Mesodermal cell (in vitro differentiated cells): ENCODE results near the gene MAP3K7CL.
A peak's percentile ranks its signal among the peaks of the same experiment; 100 is the strongest.

ENCODE experiments used
- H3K27ac ChIP-seq: 2 replicates; pipeline ENCODE4 v1.7.0; 2013; ENCODE audit warnings: mild to moderate bottlenecking, low read depth, low read length, moderate library complexity; ENCODE audit not compliant: severe bottlenecking
- H3K36me3 ChIP-seq: 2 replicates; pipeline ENCODE4 v1.7.1; 2013; ENCODE audit warnings: mild to moderate bottlenecking, low read length, moderate library complexity; ENCODE audit not compliant: control insufficient read depth, insufficient read depth
- H3K4me1 ChIP-seq: one replicate; pipeline ENCODE4 v1.7.1; 2013; ENCODE audit warnings: mild to moderate bottlenecking, low read length; ENCODE audit not compliant: insufficient read depth, control insufficient read depth, poor library complexity, severe bottlenecking
- H3K4me3 ChIP-seq: 2 replicates; pipeline ENCODE4 v1.7.0; 2013; ENCODE audit warnings: low read length, control low read depth, mild to moderate bottlenecking; ENCODE audit not compliant: insufficient read depth, poor library complexity, severe bottlenecking; ENCODE audit errors: extremely low read depth
- H3K9me3 ChIP-seq: 2 replicates; pipeline ENCODE4 v1.7.1; 2013; ENCODE audit warnings: mild to moderate bottlenecking, low read length, moderate library complexity; ENCODE audit not compliant: control insufficient read depth
- WGBS, 2 experiments: methylation state at CpG; one replicate each; pipeline ENCODE4 v1.1.5; 2013; ENCODE audit warnings: missing lambda C conversion rate in 2 of 2; ENCODE audit not compliant: insufficient coverage in 2 of 2; 5-methylcytosine and 5-hydroxymethylcytosine counted together

Gene MAP3K7CL

GRCh38 chr21:29194342-29194741, 63.9 kb downstream of the MAP3K7CL start:
- no CpG with 5 or more reads among the region's 3 CpGs for WGBS, 2 experiments
- Histone ChIP-seq H3K4me1 (peaks cover 23% of the 10 kb centered on the region), H3K27ac (no peak overlapping the region), H3K36me3 (no peaks in the 10 kb centered on the region), H3K4me3 (no peak overlapping the region), H3K9me3 (no peaks in the 10 kb centered on the region)

GRCh38 chr21:29194847-29195246, 64.4 kb downstream of the MAP3K7CL start:
- Histone ChIP-seq H3K4me1 (peaks cover 23% of the 10 kb centered on the region), H3K27ac (no peak overlapping the region), H3K4me3 (no peak overlapping the region), H3K9me3 (no peaks in the 10 kb centered on the region), H3K36me3 (no peaks in the 10 kb centered on the region)
- 65 to 67% methylated on average over 2 to 3 of the region's 3 CpGs for WGBS, 2 experiments

GRCh38 chr21:29195981-29196669, 65.7 kb downstream of the MAP3K7CL start:
- H3K9me3 ChIP-seq: peaks cover 4% of the 10 kb centered on the region
- no peaks in the 10 kb centered on the region for H3K36me3 ChIP-seq
- H3K4me3 ChIP-seq: no peak overlapping the region
- peaks cover 23% of the 10 kb centered on the region for H3K4me1 ChIP-seq
- peak overlapping the region; percentile 32 for H3K27ac ChIP-seq
- WGBS, 2 experiments: 77 to 82% methylated on average over 5 to 6 of the region's 8 CpGs

GRCh38 chr21:29196670-29197191, 66.3 kb downstream of the MAP3K7CL start:
- WGBS, 2 experiments: 100% methylated on average over 1 of the region's 5 CpGs; no CpG with 5 or more reads in 1 of the 2 experiments
- Histone ChIP-seq H3K4me1 (peaks cover 23% of the 10 kb centered on the region), H3K27ac (no peak overlapping the region), H3K9me3 (peaks cover 7% of the 10 kb centered on the region), H3K36me3 (no peaks in the 10 kb centered on the region), H3K4me3 (no peak overlapping the region)

GRCh38 chr21:29201186-29201585, 70.7 kb downstream of the MAP3K7CL start:
- H3K27ac ChIP-seq: no peak overlapping the region
- H3K4me1 ChIP-seq: no peaks in the 10 kb centered on the region
- H3K9me3 ChIP-seq: peaks cover 7% of the 10 kb centered on the region
- no peaks in the 10 kb centered on the region for H3K36me3 ChIP-seq
- no peak overlapping the region for H3K4me3 ChIP-seq

GRCh38 chr21:29205009-29205408, 74.6 kb downstream of the MAP3K7CL start:
- Histone ChIP-seq H3K9me3 (peaks cover 7% of the 10 kb centered on the region), H3K4me3 (no peak overlapping the region), H3K4me1 (no peaks in the 10 kb centered on the region), H3K27ac (no peak overlapping the region), H3K36me3 (no peaks in the 10 kb centered on the region)
- 89 to 90% methylated on average over 4 of the region's 5 CpGs for WGBS, 2 experiments

GRCh38 chr21:29205988-29206387, 75.5 kb downstream of the MAP3K7CL start:
- Histone ChIP-seq H3K36me3 (no peaks in the 10 kb centered on the region), H3K9me3 (peaks cover 4% of the 10 kb centered on the region), H3K4me3 (no peak overlapping the region), H3K27ac (no peak overlapping the region), H3K4me1 (no peaks in the 10 kb centered on the region)
- 57 to 86% methylated on average over 1 of the region's 3 CpGs for WGBS, 2 experiments

GRCh38 chr21:29206445-29206844, 76.0 kb downstream of the MAP3K7CL start:
- H3K4me1 ChIP-seq: no peaks in the 10 kb centered on the region
- 100% methylated on average over 1 to 2 of the region's 4 CpGs for WGBS, 2 experiments
- no peak overlapping the region for H3K27ac ChIP-seq
- H3K4me3 ChIP-seq: no peak overlapping the region
- H3K36me3 ChIP-seq: no peaks in the 10 kb centered on the region
- H3K9me3 ChIP-seq: no peaks in the 10 kb centered on the region

- Histone ChIP-seq H3K36me3 (no peaks in the 10 kb centered on the region), H3K27ac (no peak overlapping the region), H3K4me1 (no peaks in the 10 kb centered on the region), H3K4me3 (no peak overlapping the region), H3K9me3 (no peaks in the 10 kb centered on the region)
- WGBS, 2 experiments: 92 to 100% methylated on average over 2 of the region's 3 CpGs
Observed at GRCh38 chr21:29207201-29207600, 76.8 kb downstream of the MAP3K7CL start.

- no peaks in the 10 kb centered on the region for H3K4me1 ChIP-seq
- H3K27ac ChIP-seq: no peak overlapping the region
- no peaks in the 10 kb centered on the region for H3K36me3 ChIP-seq
- no peak overlapping the region for H3K4me3 ChIP-seq
- H3K9me3 ChIP-seq: no peaks in the 10 kb centered on the region
- 100% methylated on average over 3 of the region's 9 CpGs; no CpG with 5 or more reads in 1 of the 2 experiments for WGBS, 2 experiments
Observed at GRCh38 chr21:29208044-29208681, 77.7 kb downstream of the MAP3K7CL start.

- H3K9me3 ChIP-seq: no peaks in the 10 kb centered on the region
Observed at GRCh38 chr21:29208682-29209059, 78.2 kb downstream of the MAP3K7CL start.

More at GRCh38 chr21:29208682-29209059, 78.2 kb downstream of the MAP3K7CL start:
- Histone ChIP-seq H3K27ac (no peak overlapping the region), H3K36me3 (no peaks in the 10 kb centered on the region), H3K4me1 (no peaks in the 10 kb centered on the region), H3K4me3 (no peak overlapping the region)
- no CpG with 5 or more reads among the region's 1 CpG for WGBS, 2 experiments
